ENCODE results near the gene BTBD10.

- TF ChIP-seq RAD21 (IDR thresholded peaks at IDR 0.05) (peak; percentile 64 to 73), SP1 (IDR thresholded peaks at IDR 0.05) (no peak), YY1 (IDR thresholded peaks at IDR 0.05) (no peak), JUND (IDR thresholded peaks at IDR 0.05) (no peak), MAX (IDR thresholded peaks at IDR 0.05) (no peak), RXRA (IDR thresholded peaks at IDR 0.05) (no peak), GABPA (IDR thresholded peaks at IDR 0.05 in 1 of 2, conservative IDR thresholded peaks at IDR 0.05 in 1 of 2) (no peak)
- TF ChIP-seq, protein P1, sequence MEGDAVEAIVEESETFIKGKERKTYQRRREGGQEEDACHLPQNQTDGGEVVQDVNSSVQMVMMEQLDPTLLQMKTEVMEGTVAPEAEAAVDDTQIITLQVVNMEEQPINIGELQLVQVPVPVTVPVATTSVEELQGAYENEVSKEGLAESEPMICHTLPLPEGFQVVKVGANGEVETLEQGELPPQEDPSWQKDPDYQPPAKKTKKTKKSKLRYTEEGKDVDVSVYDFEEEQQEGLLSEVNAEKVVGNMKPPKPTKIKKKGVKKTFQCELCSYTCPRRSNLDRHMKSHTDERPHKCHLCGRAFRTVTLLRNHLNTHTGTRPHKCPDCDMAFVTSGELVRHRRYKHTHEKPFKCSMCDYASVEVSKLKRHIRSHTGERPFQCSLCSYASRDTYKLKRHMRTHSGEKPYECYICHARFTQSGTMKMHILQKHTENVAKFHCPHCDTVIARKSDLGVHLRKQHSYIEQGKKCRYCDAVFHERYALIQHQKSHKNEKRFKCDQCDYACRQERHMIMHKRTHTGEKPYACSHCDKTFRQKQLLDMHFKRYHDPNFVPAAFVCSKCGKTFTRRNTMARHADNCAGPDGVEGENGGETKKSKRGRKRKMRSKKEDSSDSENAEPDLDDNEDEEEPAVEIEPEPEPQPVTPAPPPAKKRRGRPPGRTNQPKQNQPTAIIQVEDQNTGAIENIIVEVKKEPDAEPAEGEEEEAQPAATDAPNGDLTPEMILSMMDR (IDR thresholded peaks at IDR 0.05; ENCODE audit: low read depth, low read length, missing input control) = peak; percentile 48
- TF ChIP-seq, protein P2, sequence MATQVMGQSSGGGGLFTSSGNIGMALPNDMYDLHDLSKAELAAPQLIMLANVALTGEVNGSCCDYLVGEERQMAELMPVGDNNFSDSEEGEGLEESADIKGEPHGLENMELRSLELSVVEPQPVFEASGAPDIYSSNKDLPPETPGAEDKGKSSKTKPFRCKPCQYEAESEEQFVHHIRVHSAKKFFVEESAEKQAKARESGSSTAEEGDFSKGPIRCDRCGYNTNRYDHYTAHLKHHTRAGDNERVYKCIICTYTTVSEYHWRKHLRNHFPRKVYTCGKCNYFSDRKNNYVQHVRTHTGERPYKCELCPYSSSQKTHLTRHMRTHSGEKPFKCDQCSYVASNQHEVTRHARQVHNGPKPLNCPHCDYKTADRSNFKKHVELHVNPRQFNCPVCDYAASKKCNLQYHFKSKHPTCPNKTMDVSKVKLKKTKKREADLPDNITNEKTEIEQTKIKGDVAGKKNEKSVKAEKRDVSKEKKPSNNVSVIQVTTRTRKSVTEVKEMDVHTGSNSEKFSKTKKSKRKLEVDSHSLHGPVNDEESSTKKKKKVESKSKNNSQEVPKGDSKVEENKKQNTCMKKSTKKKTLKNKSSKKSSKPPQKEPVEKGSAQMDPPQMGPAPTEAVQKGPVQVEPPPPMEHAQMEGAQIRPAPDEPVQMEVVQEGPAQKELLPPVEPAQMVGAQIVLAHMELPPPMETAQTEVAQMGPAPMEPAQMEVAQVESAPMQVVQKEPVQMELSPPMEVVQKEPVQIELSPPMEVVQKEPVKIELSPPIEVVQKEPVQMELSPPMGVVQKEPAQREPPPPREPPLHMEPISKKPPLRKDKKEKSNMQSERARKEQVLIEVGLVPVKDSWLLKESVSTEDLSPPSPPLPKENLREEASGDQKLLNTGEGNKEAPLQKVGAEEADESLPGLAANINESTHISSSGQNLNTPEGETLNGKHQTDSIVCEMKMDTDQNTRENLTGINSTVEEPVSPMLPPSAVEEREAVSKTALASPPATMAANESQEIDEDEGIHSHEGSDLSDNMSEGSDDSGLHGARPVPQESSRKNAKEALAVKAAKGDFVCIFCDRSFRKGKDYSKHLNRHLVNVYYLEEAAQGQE (IDR thresholded peaks at IDR 0.05) = no peak
Measured at GRCh38 chr11:13465909-13466371, 2.9 kb upstream of the BTBD10 start.
